ENCODE data around the gene ERO1B. TPM values are rescaled to one million over a fixed set of nuclear protein-coding genes. Genes with fewer than 3 reads are reported as not detected.

ERO1B gene
- total RNA-seq, 2 experiments from 2014 or later = 15.2 to 16.5 TPM

DNA sequence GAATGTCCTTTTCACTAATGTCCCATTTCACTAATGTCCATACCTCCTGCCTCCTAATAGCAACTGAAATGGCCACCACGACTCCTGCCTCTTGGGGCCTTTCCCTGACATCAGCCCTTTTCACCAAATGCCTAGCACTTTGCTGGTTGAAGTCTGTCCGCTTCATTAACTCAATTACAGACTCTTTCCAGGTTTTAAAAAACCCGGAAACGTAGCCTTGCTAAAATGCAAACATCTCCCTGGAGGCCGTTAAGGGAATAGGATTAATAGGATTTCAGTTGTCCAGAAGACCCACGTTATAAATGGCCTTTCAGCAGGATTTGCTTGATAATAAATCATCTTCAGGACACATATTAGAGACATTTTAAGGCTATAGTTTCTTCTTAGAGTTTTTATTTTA is 25.7 kb upstream of the ERO1B start:
- H3K27ac ChIP-seq (ENCODE audit: low read depth in 1 of 2, low read length in 2 of 2) = no peak overlapping the region
- ChIA-PET POLR2A (no interaction called here), CTCF (no interaction called here)
- H3K36me3 Mint-ChIP-seq (ENCODE audit: low read depth) = no peaks in the 10 kb centered on the region
- H3K27me3 ChIP-seq (ENCODE audit: control insufficient read depth in 1 of 2, insufficient read depth in 2 of 2, low read length in 2 of 2) = no peaks in the 10 kb centered on the region
- H3K9me3 ChIP-seq (ENCODE audit: control insufficient read depth in 1 of 2, insufficient read depth in 1 of 2, low read length in 2 of 2) = no peaks in the 10 kb centered on the region
- no peaks in the 10 kb centered on the region for H3K4me1 ChIP-seq (ENCODE audit: insufficient read depth, low read length)
- DNase-seq (no peak), ATAC-seq (ENCODE audit: poor library complexity) (no peak)
- H3K4me3 Mint-ChIP-seq = no peak overlapping the region
- H3K36me3 ChIP-seq (ENCODE audit: insufficient read depth, low read length) = no peaks in the 10 kb centered on the region
- no peaks in the 10 kb centered on the region for H3K4me1 Mint-ChIP-seq (ENCODE audit: low read depth)
- no peaks in the 10 kb centered on the region for H3K9me3 Mint-ChIP-seq
- no peak overlapping the region for H3K4me3 ChIP-seq (ENCODE audit: low read length)
- H3K27ac Mint-ChIP-seq = no peak overlapping the region
- H3K27me3 Mint-ChIP-seq = peaks cover 4% of the 10 kb centered on the region
- intact Hi-C loops (cut with DNase I, micrococcal nuclease) = no loop called here
- TF ChIP-seq CTCF (IDR thresholded peaks at IDR 0.05) = no peak

DNA sequence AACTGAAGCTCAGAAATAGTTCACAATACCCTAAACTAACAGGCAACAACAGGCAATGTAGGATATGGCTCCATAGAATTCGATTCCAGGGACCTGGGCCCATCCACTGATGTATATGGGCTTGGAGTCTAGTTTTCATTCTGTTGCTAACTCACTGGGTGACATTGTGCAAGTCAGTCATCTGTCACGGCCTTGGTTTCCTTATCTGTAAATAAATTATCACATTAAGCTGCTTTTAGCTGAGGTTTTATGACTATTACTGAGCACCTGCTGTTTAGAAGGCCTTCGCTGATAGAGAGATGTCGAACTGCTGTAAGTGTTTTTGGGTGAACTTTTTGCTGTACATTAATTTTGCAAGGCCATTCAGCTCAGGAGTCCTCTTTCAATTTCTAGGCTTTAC is 22.9 kb upstream of the ERO1B start:
- Mint-ChIP-seq H3K27ac (no peak overlapping the region), H3K9me3 (no peaks in the 10 kb centered on the region), H3K27me3 (no peaks in the 10 kb centered on the region), H3K36me3 (ENCODE audit: low read depth) (no peaks in the 10 kb centered on the region), H3K4me1 (ENCODE audit: low read depth) (no peaks in the 10 kb centered on the region), H3K4me3 (no peak overlapping the region)
- Histone ChIP-seq H3K27ac (ENCODE audit: low read depth in 1 of 2, low read length in 2 of 2) (no peak overlapping the region), H3K36me3 (ENCODE audit: insufficient read depth, low read length) (no peaks in the 10 kb centered on the region), H3K4me1 (ENCODE audit: insufficient read depth, low read length) (no peaks in the 10 kb centered on the region), H3K4me3 (ENCODE audit: low read length) (no peak overlapping the region), H3K9me3 (ENCODE audit: control insufficient read depth in 1 of 2, insufficient read depth in 1 of 2, low read length in 2 of 2) (no peaks in the 10 kb centered on the region), H3K27me3 (ENCODE audit: control insufficient read depth in 1 of 2, insufficient read depth in 2 of 2, low read length in 2 of 2) (no peaks in the 10 kb centered on the region)
- no peak for ATAC-seq (ENCODE audit: poor library complexity)
- ChIA-PET CTCF (no interaction called here), POLR2A (interaction anchor here (0.7 to 1.6 kb wide), 2 partner anchors 20 to 30 kb away, joined by 3 to 4 read pairs; no protein-coding TSS in a partner anchor)
- no peak for DNase-seq
- intact Hi-C loops (cut with DNase I, micrococcal nuclease) = no loop called here
- TF ChIP-seq CTCF (IDR thresholded peaks at IDR 0.05) = no peak

- H3K27ac ChIP-seq (ENCODE audit: low read depth in 1 of 2, low read length in 2 of 2) = no peak overlapping the region
- Mint-ChIP-seq H3K9me3 (no peaks in the 10 kb centered on the region), H3K4me3 (no peak overlapping the region), H3K27me3 (no peaks in the 10 kb centered on the region), H3K27ac (no peak overlapping the region), H3K4me1 (ENCODE audit: low read depth) (no peaks in the 10 kb centered on the region), H3K36me3 (ENCODE audit: low read depth) (no peaks in the 10 kb centered on the region)
- H3K4me3 ChIP-seq (ENCODE audit: low read length) = no peak overlapping the region
- DNase-seq (peak in 5 of 14 experiments; percentile 8 to 34 (median 32)), ATAC-seq (ENCODE audit: poor library complexity) (peak; percentile 34)
- ChIA-PET CTCF (no interaction called here), POLR2A (interaction anchor here (1.6 kb wide), 1 partner anchor 19 kb away, joined by 4 read pairs; no protein-coding TSS in a partner anchor)
- no peaks in the 10 kb centered on the region for H3K9me3 ChIP-seq (ENCODE audit: control insufficient read depth in 1 of 2, insufficient read depth in 1 of 2, low read length in 2 of 2)
- intact Hi-C loops (cut with DNase I, micrococcal nuclease) = loop anchor here in 1 of 2 experiments (1.0 kb wide), 1 partner anchor 194 kb away; no protein-coding TSS in a partner anchor
- H3K4me1 ChIP-seq (ENCODE audit: insufficient read depth, low read length) = no peaks in the 10 kb centered on the region
- no peak for TF ChIP-seq CTCF (IDR thresholded peaks at IDR 0.05)
- no peaks in the 10 kb centered on the region for H3K36me3 ChIP-seq (ENCODE audit: insufficient read depth, low read length)
- H3K27me3 ChIP-seq (ENCODE audit: control insufficient read depth in 1 of 2, insufficient read depth in 2 of 2, low read length in 2 of 2) = no peaks in the 10 kb centered on the region
These were observed 21.9 kb upstream of the ERO1B start for GRCh38 chr1:236303675-236304074.

Measured in CD4-positive, alpha-beta T cell (primary cell).